GM06990 (cell line): Measurements from ENCODE around the gene ERN1.

ENCODE experiments used
- DNase-seq: peaks from one replicate; pipeline ENCODE4 v3.0.0-alpha.2; 2011; ENCODE audit not compliant: insufficient read length; ENCODE audit errors: extremely low read depth
- H3K27me3 ChIP-seq: replicated peaks from 2 replicates; pipeline ENCODE4 v1.6.0; 2011; ENCODE audit warnings: low read length; ENCODE audit not compliant: control insufficient read depth, insufficient read depth
- H3K36me3 ChIP-seq: 2 replicates; pipeline ENCODE4 v1.5.1; 2011; ENCODE audit warnings: low read length; ENCODE audit not compliant: control insufficient read depth, insufficient read depth
- H3K4me3 ChIP-seq: replicated peaks from 2 replicates; pipeline ENCODE4 v1.5.1; 2011; ENCODE audit warnings: low read depth, mild to moderate bottlenecking, control low read depth, low read length
- CTCF ChIP-seq: IDR thresholded peaks from 2 replicates; pipeline ENCODE4 v1.5.1; 2011; ENCODE audit warnings: low read length, control low read depth, mild to moderate bottlenecking, inconsistent platforms; ENCODE audit not compliant: insufficient read depth, poor library complexity, severe bottlenecking

Gene ERN1

GRCh38 chr17:64102627-64103390 lies 27.1 kb downstream of the ERN1 start:
- Histone ChIP-seq H3K27me3 (no peaks in the 10 kb centered on the region), H3K36me3 (no peaks in the 10 kb centered on the region; the same call in 1 of the 2 replicates), H3K4me3 (no peak overlapping the region)
- no peak for TF ChIP-seq CTCF
- no peak for DNase-seq

GRCh38 chr17:64099543-64099942 lies 30.4 kb downstream of the ERN1 start:
- DNase-seq, result no peak
- H3K27me3 ChIP-seq, result no peaks in the 10 kb centered on the region
- TF ChIP-seq CTCF, result no peak
- no peak overlapping the region for H3K4me3 ChIP-seq
- H3K36me3 ChIP-seq, result no peaks in the 10 kb centered on the region; the same call in 1 of the 2 replicates

GRCh38 chr17:64097196-64097936 lies 32.6 kb downstream of the ERN1 start:
- DNase-seq, result no peak
- TF ChIP-seq CTCF, result no peak
- peaks cover 4% of the 10 kb centered on the region for H3K36me3 ChIP-seq
- H3K27me3 ChIP-seq, result no peaks in the 10 kb centered on the region
- no peak overlapping the region for H3K4me3 ChIP-seq

GRCh38 chr17:64096037-64096436 lies 33.9 kb downstream of the ERN1 start:
- TF ChIP-seq CTCF, result no peak
- Histone ChIP-seq H3K36me3 (peaks cover 4% of the 10 kb centered on the region), H3K4me3 (no peak overlapping the region), H3K27me3 (no peaks in the 10 kb centered on the region)
- DNase-seq, result no peak

GRCh38 chr17:64095144-64095882 lies 34.6 kb downstream of the ERN1 start:
- Histone ChIP-seq H3K4me3 (no peak overlapping the region), H3K27me3 (no peaks in the 10 kb centered on the region), H3K36me3 (peaks cover 4% of the 10 kb centered on the region)
- no peak for DNase-seq
- no peak for TF ChIP-seq CTCF
